Glomerular endothelial cell (primary cell): ENCODE results near the gene CEP63. TPM values are rescaled to one million over a fixed set of nuclear protein-coding genes. Genes with fewer than 3 reads are reported as not detected.

Experiments
- DNase-seq: peaks from one replicate; pipeline ENCODE4 v3.0.0-alpha.2; 2011; ENCODE audit warnings: low read depth, low spot score; ENCODE audit errors: extremely low read depth
- total RNA-seq: library from RNA; depleted of rRNA; stranded (reverse); fragments of >200 nt; gene quantifications from 2 replicates; pipeline ENCODE4 v1.2.3, GENCODE V29; 2015

CEP63 gene
- total RNA-seq, 1 donor from 2014 or later = 17.0 TPM

GRCh38 chr3:134622806-134623365 lies 137.0 kb downstream of the CEP63 start:
- DNase-seq = no peak

- no peak for DNase-seq
These were observed 137.9 kb downstream of the CEP63 start for GRCh38 chr3:134623615-134624245.

Other genes with a start within 250 kb of the CEP63 start
- gene RYK, start 235.2 kb upstream of the CEP63 start, total RNA-seq = 47.7 and 52.3 TPM in 2 replicates
- 125 and 164 TPM in 2 replicates for gene AMOTL2, start 111.6 kb upstream of the CEP63 start, total RNA-seq
- 55.4 and 59.3 TPM in 2 replicates for gene ANAPC13, start 72 bp upstream of the CEP63 start, total RNA-seq
- 0.06 TPM in 1 of 2 replicates, not detected in the other for gene KY, start 165.0 kb downstream of the CEP63 start, total RNA-seq